Ishikawa (cell line): Measurements from ENCODE around the gene USP37.

Experiments
- EP300 ChIP-seq: IDR thresholded peaks from 2 replicates; pipeline ENCODE4 v1.6.1; 2012; ENCODE audit warnings: borderline replicate concordance
- TCF12 ChIP-seq: IDR thresholded peaks from 2 replicates; pipeline ENCODE4 v1.6.1; 2012; ENCODE audit warnings: low read depth
- TEAD4 ChIP-seq: IDR thresholded peaks from 2 replicates; pipeline ENCODE4 v1.6.1; 2012

- no peak for TF ChIP-seq TCF12
- TF ChIP-seq EP300 = no peak
- no peak for TF ChIP-seq TEAD4
Measured at GRCh38 chr2:218479595-218479994, 88.6 kb downstream of the USP37 start.
